Ishikawa (cell line): ENCODE results near the gene SIX1.

ENCODE experiments used
- CEBPB ChIP-seq: IDR thresholded peaks from 2 replicates; pipeline ENCODE4 v1.6.1; 2012
- CREB1 ChIP-seq: IDR thresholded peaks from 2 replicates; pipeline ENCODE4 v1.6.1; 2012; ENCODE audit warnings: low read depth
- EGR1 ChIP-seq: IDR thresholded peaks from 2 replicates; pipeline ENCODE4 v1.6.1; 2012
- EP300 ChIP-seq: IDR thresholded peaks from 2 replicates; pipeline ENCODE4 v1.6.1; 2012; ENCODE audit warnings: borderline replicate concordance
- FOXM1 ChIP-seq: IDR thresholded peaks from 2 replicates; pipeline ENCODE4 v1.6.1; 2012; ENCODE audit warnings: low read depth, borderline replicate concordance
- MAX ChIP-seq: IDR thresholded peaks from 2 replicates; pipeline ENCODE4 v1.6.1; 2012
- NFIC ChIP-seq: IDR thresholded peaks from 2 replicates; pipeline ENCODE4 v1.6.1; 2012
- RAD21 ChIP-seq: IDR thresholded peaks from 2 replicates; pipeline ENCODE4 v1.6.1; 2012; ENCODE audit warnings: low read depth
- REST ChIP-seq: IDR thresholded peaks from 2 replicates; pipeline ENCODE4 v1.6.1; 2012; ENCODE audit warnings: low read depth, mild to moderate bottlenecking
- TAF1 ChIP-seq: IDR thresholded peaks from 2 replicates; pipeline ENCODE4 v1.6.1; 2012; ENCODE audit warnings: low read depth, mild to moderate bottlenecking
- TCF12 ChIP-seq: IDR thresholded peaks from 2 replicates; pipeline ENCODE4 v1.6.1; 2012; ENCODE audit warnings: low read depth
- TEAD4 ChIP-seq: IDR thresholded peaks from 2 replicates; pipeline ENCODE4 v1.6.1; 2012
- USF1 ChIP-seq: IDR thresholded peaks from 2 replicates; pipeline ENCODE4 v1.6.1; 2012
- YY1 ChIP-seq: IDR thresholded peaks from 2 replicates; pipeline ENCODE4 v1.6.1; 2012; ENCODE audit warnings: low read depth
- ZBTB7A ChIP-seq: IDR thresholded peaks from 2 replicates; pipeline ENCODE4 v1.6.1; 2012; ENCODE audit warnings: low read depth

Gene SIX1

DNA sequence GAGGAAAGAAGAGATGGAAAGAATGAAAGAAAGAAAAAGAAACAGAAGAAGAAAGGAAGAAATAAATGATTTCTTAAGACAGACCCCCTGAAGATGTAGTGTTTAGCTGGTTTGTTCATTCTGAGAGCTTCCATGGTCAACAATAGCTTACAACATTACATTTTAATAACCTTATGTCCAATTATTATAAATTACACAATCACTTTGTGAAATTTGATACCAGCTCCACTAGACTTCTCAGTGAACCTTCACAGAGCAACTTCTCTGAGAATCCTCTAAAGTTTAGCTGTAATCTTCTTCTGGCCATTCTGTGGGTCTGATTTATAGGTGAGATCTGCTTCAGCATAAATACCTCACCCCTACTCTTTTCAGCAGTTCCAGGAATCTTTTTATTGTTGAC lies 27.9 kb downstream of the SIX1 start:
- TF ChIP-seq CEBPB (peak; percentile 36; the same call in 1 of the 2 replicates), ZBTB7A (no peak)

GRCh38 chr14:60618241-60618640 lies 31.0 kb downstream of the SIX1 start:
- no peak for TF ChIP-seq TCF12
- no peak for TF ChIP-seq TEAD4
- TF ChIP-seq YY1, result no peak
- no peak for TF ChIP-seq FOXM1
- TF ChIP-seq EP300, result no peak
- TF ChIP-seq REST, result no peak
- TF ChIP-seq USF1, result no peak
- no peak for TF ChIP-seq TAF1
- TF ChIP-seq ZBTB7A, result no peak
- no peak for TF ChIP-seq EGR1
- no peak for TF ChIP-seq CEBPB
- no peak for TF ChIP-seq RAD21
- TF ChIP-seq CREB1, result no peak
- no peak for TF ChIP-seq MAX
- TF ChIP-seq NFIC, result no peak

- TF ChIP-seq CREB1, result no peak
Observed at GRCh38 chr14:60616461-60616959, 32.8 kb downstream of the SIX1 start.

- TF ChIP-seq CREB1, result no peak
Observed at GRCh38 chr14:60602291-60602690, 47.0 kb downstream of the SIX1 start.

GRCh38 chr14:60599727-60600126 lies 49.5 kb downstream of the SIX1 start:
- TF ChIP-seq TEAD4 (no peak), CEBPB (no peak), TCF12 (no peak), CREB1 (no peak), EGR1 (no peak), NFIC (no peak), EP300 (no peak), ZBTB7A (no peak), MAX (no peak), TAF1 (no peak), REST (no peak), USF1 (no peak), FOXM1 (no peak), YY1 (no peak), RAD21 (no peak)

- TF ChIP-seq CREB1 (no peak), USF1 (no peak), NFIC (no peak), RAD21 (no peak), MAX (no peak), ZBTB7A (no peak), TEAD4 (no peak), FOXM1 (no peak), YY1 (no peak)
Observed at GRCh38 chr14:60596139-60596538, 53.1 kb downstream of the SIX1 start.
